T-cell (primary cell): ENCODE measurements around the gene RAB11FIP3. TPM values are rescaled to one million over a fixed set of nuclear protein-coding genes. Genes with fewer than 3 reads are reported as not detected.

Experiments used
- ATAC-seq, 4 experiments: fragments of 200-7000 bp in 3 of 4; fragments of 150-1000 bp in 1 of 4; cut with Tn5 transposase; replicated peaks in 1 of 4; 1 replicate in 3 of 4; 2 replicates in 1 of 4; pipeline ENCODE4 v1.10.0; 2021; ENCODE audit warnings: moderate library complexity in 3 of 4, mild to moderate bottlenecking in 2 of 4, moderate number of reproducible peaks in 1 of 4
- CTCF ChIA-PET, 2 donors: fragments of 300-600 bp; sonication (Branson Sonifier 250); formaldehyde crosslinking; loops; one replicate each; lab custom pipeline; 2022; ENCODE audit warnings: antibody characterized with exemption in 2 of 2; lab: Charles Lee
- POLR2A ChIA-PET, 2 donors: fragments of 300-600 bp; sonication (Branson Sonifier 250); formaldehyde crosslinking; loops; one replicate each; lab custom pipeline; 2022; ENCODE audit warnings: antibody characterized with exemption in 2 of 2; lab: Charles Lee
- DNase-seq, 35 experiments: peaks; one replicate each; pipeline versions ENCODE4 v3.0.0 to v3.0.0-alpha.2; 2013 to 2023
- H3K27ac ChIP-seq: one replicate; pipeline ENCODE4 v1.5.1; 2013; ENCODE audit warnings: low read length
- H3K27me3 ChIP-seq, 2 experiments: replicated peaks in 1 of 2; 1 replicate in 1 of 2; 2 replicates in 1 of 2; pipeline versions ENCODE4 v1.6.1 to v1.7.0; 2013; ENCODE audit warnings: low read length in 1 of 2, mixed read lengths in 1 of 2; ENCODE audit not compliant: control insufficient read depth in 2 of 2, insufficient read depth in 2 of 2; ENCODE audit errors: extremely low read depth in 1 of 2
- H3K36me3 ChIP-seq, 2 donors: 1 replicate in 1 of 2; 2 replicates in 1 of 2; pipeline versions ENCODE4 v1.6.1 to v1.7.0; 2013; ENCODE audit warnings: low read length in 1 of 2; ENCODE audit not compliant: control insufficient read depth in 2 of 2, insufficient read depth in 1 of 2; ENCODE audit errors: extremely low read depth in 1 of 2
- H3K4me1 ChIP-seq, 2 experiments: 1 replicate in 1 of 2; 2 replicates in 1 of 2; pipeline versions ENCODE4 v1.6.1 to v1.7.0; 2013; ENCODE audit warnings: low read length in 2 of 2, mixed read lengths in 1 of 2; ENCODE audit not compliant: insufficient read depth in 2 of 2, control insufficient read depth in 1 of 2; ENCODE audit errors: extremely low read depth in 1 of 2
- H3K4me3 ChIP-seq, 2 donors: 1 replicate in 1 of 2; 2 replicates in 1 of 2; pipeline versions ENCODE4 v1.5.1 to v1.7.0; 2013; ENCODE audit warnings: mild to moderate bottlenecking in 2 of 2, low read length in 1 of 2, moderate library complexity in 1 of 2; ENCODE audit not compliant: control insufficient read depth in 1 of 2; ENCODE audit errors: extremely low read depth in 1 of 2
- H3K9me3 ChIP-seq: 2 replicates; pipeline ENCODE4 v1.7.0; 2013
- H3K27ac Mint-ChIP-seq, 2 donors: one replicate each; pipeline ENCODE4 v1.8.0; 2020 to 2021; ENCODE audit warnings: mild to moderate bottlenecking in 2 of 2, mixed read lengths in 2 of 2
- H3K27me3 Mint-ChIP-seq, 2 donors: one replicate each; pipeline ENCODE4 v1.8.0; 2021 to 2022; ENCODE audit warnings: mixed read lengths in 2 of 2
- H3K36me3 Mint-ChIP-seq: one replicate; pipeline ENCODE4 v1.8.0; 2021; ENCODE audit warnings: mixed read lengths
- H3K4me1 Mint-ChIP-seq, 3 donors: one replicate each; pipeline ENCODE4 v1.8.0; 2020 to 2022; ENCODE audit warnings: mixed read lengths in 3 of 3, mild to moderate bottlenecking in 1 of 3
- H3K4me3 Mint-ChIP-seq, 3 donors: one replicate each; pipeline ENCODE4 v1.8.0; 2020 to 2022; ENCODE audit warnings: mild to moderate bottlenecking in 3 of 3, mixed read lengths in 3 of 3, moderate library complexity in 3 of 3
- H3K9me3 Mint-ChIP-seq, 3 donors: one replicate each; pipeline ENCODE4 v1.8.0; 2020 to 2022; ENCODE audit warnings: mixed read lengths in 3 of 3
- WGBS: methylation state at CpG from one replicate; pipeline ENCODE4 v1.1.5; 2013; ENCODE audit warnings: missing lambda C conversion rate; ENCODE audit not compliant: insufficient coverage; 5-methylcytosine and 5-hydroxymethylcytosine counted together
- total RNA-seq, 35 experiments: library from RNA in 6 of 35; stranded (reverse) in 6 of 35; fragments of 120-200 nt in 1 of 35; gene quantifications; one replicate each; pipeline versions ENCODE4 v1.2.1 to v1.2.4 and lab custom pipeline; 2013 to 2026

RAB11FIP3 gene
- total RNA-seq, 5 donors from 2014 or later (not counting 1 experiment from before 2014, with no cell fraction given) = 36.9 to 49.0 (median 44.1) TPM

- Mint-ChIP-seq H3K27ac (peak overlapping the region; percentile 87 to 92), H3K36me3 (no peaks in the 10 kb centered on the region), H3K4me1 (peaks cover 25 to 42% (median 38%) of the 10 kb centered on the region in 3 donors), H3K4me3 (peak overlapping the region; percentile 88 to 90 (median 88)), H3K27me3 (no peaks in the 10 kb centered on the region), H3K9me3 (no peaks in the 10 kb centered on the region)
- DNase-seq (peak in 10 of 35 experiments; percentile 10 to 48 (median 20)), ATAC-seq (peak; percentile 1 to 11 (median 7))
- peaks cover 12 to 55% of the 10 kb centered on the region in 2 experiments for H3K4me1 ChIP-seq
- no peaks in the 10 kb centered on the region for H3K36me3 ChIP-seq
- ChIA-PET POLR2A (no interaction called here), CTCF (no interaction called here)
- no peaks in the 10 kb centered on the region for H3K27me3 ChIP-seq
- peak overlapping the region; percentile 76 to 80 for H3K4me3 ChIP-seq
- H3K27ac ChIP-seq = peak overlapping the region; percentile 55
- 1% methylated on average over 52 of the region's 55 CpGs for WGBS
- H3K9me3 ChIP-seq = no peaks in the 10 kb centered on the region
Observed at GRCh38 chr16:528111-529011, 102.9 kb downstream of the RAB11FIP3 start.

- peak overlapping the region; percentile 87 to 92 for H3K27ac Mint-ChIP-seq
- Histone ChIP-seq H3K9me3 (no peaks in the 10 kb centered on the region), H3K27me3 (no peaks in the 10 kb centered on the region), H3K27ac (peak overlapping the region; percentile 55), H3K4me3 (peak overlapping the region; percentile 76 to 80), H3K4me1 (peaks cover 12 to 59% of the 10 kb centered on the region in 2 experiments), H3K36me3 (no peaks in the 10 kb centered on the region)
- POLR2A ChIA-PET = no interaction called here
- 29% methylated on average over 11 of the region's 12 CpGs for WGBS
- H3K4me1 Mint-ChIP-seq = peaks cover 25 to 41% (median 38%) of the 10 kb centered on the region in 3 donors
- H3K36me3 Mint-ChIP-seq = no peaks in the 10 kb centered on the region
- H3K9me3 Mint-ChIP-seq = no peaks in the 10 kb centered on the region
- H3K27me3 Mint-ChIP-seq = no peaks in the 10 kb centered on the region
- ATAC-seq (no peak), DNase-seq (peak in 11 of 35 experiments; percentile 10 to 41 (median 20))
- CTCF ChIA-PET = no interaction called here
- peak overlapping the region; percentile 88 to 90 (median 88) for H3K4me3 Mint-ChIP-seq
Observed at GRCh38 chr16:529012-529575, 103.6 kb downstream of the RAB11FIP3 start.

GRCh38 chr16:530111-530817 is 104.8 kb downstream of the RAB11FIP3 start:
- 79% methylated on average over 21 of the region's 23 CpGs for WGBS
- H3K4me1 Mint-ChIP-seq = peaks cover 25 to 36% (median 35%) of the 10 kb centered on the region in 3 donors
- no peaks in the 10 kb centered on the region for H3K27me3 Mint-ChIP-seq
- H3K9me3 ChIP-seq = no peaks in the 10 kb centered on the region
- no peaks in the 10 kb centered on the region for H3K9me3 Mint-ChIP-seq
- ChIA-PET CTCF (no interaction called here), POLR2A (no interaction called here)
- H3K27ac Mint-ChIP-seq = peak overlapping the region; percentile 28 to 36
- peaks cover 12 to 50% of the 10 kb centered on the region in 2 experiments for H3K4me1 ChIP-seq
- DNase-seq = no peak
- peak overlapping the region; percentile 88 to 90 (median 88) for H3K4me3 Mint-ChIP-seq
- H3K27ac ChIP-seq = no peak overlapping the region
- H3K36me3 ChIP-seq = peaks cover 0 to 2% of the 10 kb centered on the region in 2 donors
- H3K27me3 ChIP-seq = no peaks in the 10 kb centered on the region
- H3K36me3 Mint-ChIP-seq = no peaks in the 10 kb centered on the region
- no peak for ATAC-seq
- no peak overlapping the region for H3K4me3 ChIP-seq

- no peak for ATAC-seq
- H3K4me3 Mint-ChIP-seq = no peak overlapping the region
- peaks cover under 1 to 9% of the 10 kb centered on the region in 2 donors for H3K36me3 ChIP-seq
- no peaks in the 10 kb centered on the region for H3K27me3 ChIP-seq
- H3K4me1 ChIP-seq = peaks cover 2 to 37% of the 10 kb centered on the region in 2 experiments
- H3K4me3 ChIP-seq = no peak overlapping the region
- POLR2A ChIA-PET = interaction anchor here in 1 of 2 donors (0.6 kb wide), 1 partner anchor 11 kb away, joined by 4 read pairs; no protein-coding TSS in a partner anchor
- 89% methylated on average over 11 of the region's 16 CpGs for WGBS
- no peaks in the 10 kb centered on the region for H3K9me3 ChIP-seq
- H3K9me3 Mint-ChIP-seq = no peaks in the 10 kb centered on the region
- no peaks in the 10 kb centered on the region for H3K27me3 Mint-ChIP-seq
- CTCF ChIA-PET = no interaction called here
- no peak overlapping the region for H3K27ac ChIP-seq
- no peaks in the 10 kb centered on the region for H3K36me3 Mint-ChIP-seq
- DNase-seq = no peak
- H3K27ac Mint-ChIP-seq = no peak overlapping the region
- peaks cover 21 to 24% (median 21%) of the 10 kb centered on the region in 3 donors for H3K4me1 Mint-ChIP-seq
Observed at GRCh38 chr16:531494-532125, 106.2 kb downstream of the RAB11FIP3 start.

GRCh38 chr16:533391-534123 is 108.1 kb downstream of the RAB11FIP3 start:
- ATAC-seq (no peak), DNase-seq (no peak)
- H3K27me3 ChIP-seq = no peaks in the 10 kb centered on the region
- H3K4me1 ChIP-seq = peaks cover 0 to 30% of the 10 kb centered on the region in 2 experiments
- H3K4me3 ChIP-seq = no peak overlapping the region
- no peak overlapping the region for H3K4me3 Mint-ChIP-seq
- no peak overlapping the region for H3K27ac ChIP-seq
- no peak overlapping the region for H3K27ac Mint-ChIP-seq
- H3K9me3 Mint-ChIP-seq = no peaks in the 10 kb centered on the region
- no peaks in the 10 kb centered on the region for H3K9me3 ChIP-seq
- H3K27me3 Mint-ChIP-seq = no peaks in the 10 kb centered on the region
- ChIA-PET POLR2A (interaction anchor here in 1 of 2 donors (0.7 kb wide), 1 partner anchor 35 kb away, joined by 3 read pairs; no protein-coding TSS in a partner anchor), CTCF (interaction anchor here in 1 of 2 donors (0.6 kb wide), 1 partner anchor 110 kb away, joined by 4 read pairs; no protein-coding TSS in a partner anchor)
- peaks cover 9 to 23% of the 10 kb centered on the region in 2 donors for H3K36me3 ChIP-seq
- H3K4me1 Mint-ChIP-seq = peaks cover 17 to 22% (median 19%) of the 10 kb centered on the region in 3 donors
- no peaks in the 10 kb centered on the region for H3K36me3 Mint-ChIP-seq
- WGBS = 94% methylated on average over 28 of the region's 30 CpGs
